ENCODE results near the gene LDB1. TPM values are rescaled to one million over a fixed set of nuclear protein-coding genes. Genes with fewer than 3 reads are reported as not detected.

The LDB1 gene
- total and polyA plus RNA-seq, 2 of the 13 experiments (the other 11 are each of a cell fraction or from before 2014, with no cell fraction given), result 17.2 to 45.5 TPM

- BruUV-seq (replicated peaks), result TSS peak; percentile 60
- H3K9me3 ChIP-seq (ENCODE audit: low read length), result no peaks in the 10 kb centered on the region
- H3K4me2 ChIP-seq (ENCODE audit: low read depth, low read length), result peak overlapping the region; percentile 88
- peaks cover 25 to 35% of the 10 kb centered on the region in 2 experiments for H3K36me3 ChIP-seq (replicated peaks in 1 of 2; ENCODE audit: control insufficient read depth in 1 of 2, insufficient read depth in 2 of 2, low read length in 2 of 2)
- in situ Hi-C loops (cut with HindIII; ENCODE audit: extremely low pct_ligation_motif_present, low pct_unique_long_range_greater_than_20kb), result no loop called here
- peaks cover 9% of the 10 kb centered on the region for H4K20me1 ChIP-seq (ENCODE audit: insufficient read depth, low read length)
- H3K9ac ChIP-seq (ENCODE audit: insufficient read depth, low read depth, low read length), result peak overlapping the region; percentile 81; the same call in 1 of the 2 replicates
- FAIRE-seq, result no peak
- no peak overlapping the region for H2AFZ ChIP-seq (ENCODE audit: low read length)
- no peak overlapping the region for H3K27ac ChIP-seq (ENCODE audit: extremely low read length, insufficient read depth, low read length)
- intact Hi-C loops (cut with micrococcal nuclease; ENCODE audit: unreplicated experiment), result no loop called here
- H3K4me1 ChIP-seq (ENCODE audit: insufficient read depth, low read length), result peaks cover 52% of the 10 kb centered on the region
- no peak for ATAC-seq
- no peaks in the 10 kb centered on the region for H3K27me3 ChIP-seq (ENCODE audit: control insufficient read depth in 1 of 2, insufficient read depth in 2 of 2, low read length in 2 of 2)
- H3K4me3 ChIP-seq (replicated peaks in 1 of 3; ENCODE audit: insufficient read depth in 1 of 3, low read depth in 2 of 3, low read length in 3 of 3), result peak overlapping the region; percentile 86 to 96 (median 94)
- WGBS (ENCODE audit: low lambda C conversion rate), result 64% methylated on average over 2 of the region's 7 CpGs
- H3K79me2 ChIP-seq (ENCODE audit: insufficient read depth, low read length), result peaks cover 20% of the 10 kb centered on the region
- ChIA-PET CTCF (ENCODE audit: low intra/inter-chr PET ratio, low total read pairs) (no interaction called here), POLR2A (interaction anchor here (1.2 to 3.2 kb wide), 4 partner anchors 9 to 55 kb away, joined by 4 to 28 read pairs (median 14); no protein-coding TSS in a partner anchor)
- DNase-seq (ENCODE audit: low spot score), result no peak
- TF ChIP-seq THAP8 (CRISPR knock-in tag; IDR thresholded peaks at IDR 0.05; ENCODE audit: borderline replicate concordance) (no peak), NFYB (CRISPR knock-in tag; IDR thresholded peaks at IDR 0.05) (no peak), PHF20 (CRISPR knock-in tag; IDR thresholded peaks at IDR 0.05) (no peak), RFX5 (IDR thresholded peaks at IDR 0.05; ENCODE audit: low read depth, low read length) (no peak), FOXC1 (CRISPR knock-in tag; IDR thresholded peaks at IDR 0.05; ENCODE audit: borderline replicate concordance) (no peak), KDM4B (CRISPR knock-in tag; IDR thresholded peaks at IDR 0.05) (no peak), PLRG1 (conservative IDR thresholded peaks at IDR 0.05) (no peak), ZMYM3 (CRISPR knock-in tag; IDR thresholded peaks at IDR 0.05) (peak; percentile 77), NFIB (CRISPR knock-in tag; IDR thresholded peaks at IDR 0.05; ENCODE audit: borderline replicate concordance) (no peak)
- TF ChIP-seq, protein P1, sequence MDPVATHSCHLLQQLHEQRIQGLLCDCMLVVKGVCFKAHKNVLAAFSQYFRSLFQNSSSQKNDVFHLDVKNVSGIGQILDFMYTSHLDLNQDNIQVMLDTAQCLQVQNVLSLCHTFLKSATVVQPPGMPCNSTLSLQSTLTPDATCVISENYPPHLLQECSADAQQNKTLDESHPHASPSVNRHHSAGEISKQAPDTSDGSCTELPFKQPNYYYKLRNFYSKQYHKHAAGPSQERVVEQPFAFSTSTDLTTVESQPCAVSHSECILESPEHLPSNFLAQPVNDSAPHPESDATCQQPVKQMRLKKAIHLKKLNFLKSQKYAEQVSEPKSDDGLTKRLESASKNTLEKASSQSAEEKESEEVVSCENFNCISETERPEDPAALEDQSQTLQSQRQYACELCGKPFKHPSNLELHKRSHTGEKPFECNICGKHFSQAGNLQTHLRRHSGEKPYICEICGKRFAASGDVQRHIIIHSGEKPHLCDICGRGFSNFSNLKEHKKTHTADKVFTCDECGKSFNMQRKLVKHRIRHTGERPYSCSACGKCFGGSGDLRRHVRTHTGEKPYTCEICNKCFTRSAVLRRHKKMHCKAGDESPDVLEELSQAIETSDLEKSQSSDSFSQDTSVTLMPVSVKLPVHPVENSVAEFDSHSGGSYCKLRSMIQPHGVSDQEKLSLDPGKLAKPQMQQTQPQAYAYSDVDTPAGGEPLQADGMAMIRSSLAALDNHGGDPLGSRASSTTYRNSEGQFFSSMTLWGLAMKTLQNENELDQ (CRISPR knock-in tag; IDR thresholded peaks at IDR 0.05; ENCODE audit: borderline replicate concordance), result no peak
- TF ChIP-seq, protein P2, sequence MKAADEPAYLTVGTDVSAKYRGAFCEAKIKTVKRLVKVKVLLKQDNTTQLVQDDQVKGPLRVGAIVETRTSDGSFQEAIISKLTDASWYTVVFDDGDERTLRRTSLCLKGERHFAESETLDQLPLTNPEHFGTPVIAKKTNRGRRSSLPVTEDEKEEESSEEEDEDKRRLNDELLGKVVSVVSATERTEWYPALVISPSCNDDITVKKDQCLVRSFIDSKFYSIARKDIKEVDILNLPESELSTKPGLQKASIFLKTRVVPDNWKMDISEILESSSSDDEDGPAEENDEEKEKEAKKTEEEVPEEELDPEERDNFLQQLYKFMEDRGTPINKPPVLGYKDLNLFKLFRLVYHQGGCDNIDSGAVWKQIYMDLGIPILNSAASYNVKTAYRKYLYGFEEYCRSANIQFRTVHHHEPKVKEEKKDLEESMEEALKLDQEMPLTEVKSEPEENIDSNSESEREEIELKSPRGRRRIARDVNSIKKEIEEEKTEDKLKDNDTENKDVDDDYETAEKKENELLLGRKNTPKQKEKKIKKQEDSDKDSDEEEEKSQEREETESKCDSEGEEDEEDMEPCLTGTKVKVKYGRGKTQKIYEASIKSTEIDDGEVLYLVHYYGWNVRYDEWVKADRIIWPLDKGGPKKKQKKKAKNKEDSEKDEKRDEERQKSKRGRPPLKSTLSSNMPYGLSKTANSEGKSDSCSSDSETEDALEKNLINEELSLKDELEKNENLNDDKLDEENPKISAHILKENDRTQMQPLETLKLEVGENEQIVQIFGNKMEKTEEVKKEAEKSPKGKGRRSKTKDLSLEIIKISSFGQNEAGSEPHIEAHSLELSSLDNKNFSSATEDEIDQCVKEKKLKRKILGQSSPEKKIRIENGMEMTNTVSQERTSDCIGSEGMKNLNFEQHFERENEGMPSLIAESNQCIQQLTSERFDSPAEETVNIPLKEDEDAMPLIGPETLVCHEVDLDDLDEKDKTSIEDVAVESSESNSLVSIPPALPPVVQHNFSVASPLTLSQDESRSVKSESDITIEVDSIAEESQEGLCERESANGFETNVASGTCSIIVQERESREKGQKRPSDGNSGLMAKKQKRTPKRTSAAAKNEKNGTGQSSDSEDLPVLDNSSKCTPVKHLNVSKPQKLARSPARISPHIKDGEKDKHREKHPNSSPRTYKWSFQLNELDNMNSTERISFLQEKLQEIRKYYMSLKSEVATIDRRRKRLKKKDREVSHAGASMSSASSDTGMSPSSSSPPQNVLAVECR (CRISPR knock-in tag; IDR thresholded peaks at IDR 0.05; ENCODE audit: borderline replicate concordance), result no peak
- TF ChIP-seq, protein P3, sequence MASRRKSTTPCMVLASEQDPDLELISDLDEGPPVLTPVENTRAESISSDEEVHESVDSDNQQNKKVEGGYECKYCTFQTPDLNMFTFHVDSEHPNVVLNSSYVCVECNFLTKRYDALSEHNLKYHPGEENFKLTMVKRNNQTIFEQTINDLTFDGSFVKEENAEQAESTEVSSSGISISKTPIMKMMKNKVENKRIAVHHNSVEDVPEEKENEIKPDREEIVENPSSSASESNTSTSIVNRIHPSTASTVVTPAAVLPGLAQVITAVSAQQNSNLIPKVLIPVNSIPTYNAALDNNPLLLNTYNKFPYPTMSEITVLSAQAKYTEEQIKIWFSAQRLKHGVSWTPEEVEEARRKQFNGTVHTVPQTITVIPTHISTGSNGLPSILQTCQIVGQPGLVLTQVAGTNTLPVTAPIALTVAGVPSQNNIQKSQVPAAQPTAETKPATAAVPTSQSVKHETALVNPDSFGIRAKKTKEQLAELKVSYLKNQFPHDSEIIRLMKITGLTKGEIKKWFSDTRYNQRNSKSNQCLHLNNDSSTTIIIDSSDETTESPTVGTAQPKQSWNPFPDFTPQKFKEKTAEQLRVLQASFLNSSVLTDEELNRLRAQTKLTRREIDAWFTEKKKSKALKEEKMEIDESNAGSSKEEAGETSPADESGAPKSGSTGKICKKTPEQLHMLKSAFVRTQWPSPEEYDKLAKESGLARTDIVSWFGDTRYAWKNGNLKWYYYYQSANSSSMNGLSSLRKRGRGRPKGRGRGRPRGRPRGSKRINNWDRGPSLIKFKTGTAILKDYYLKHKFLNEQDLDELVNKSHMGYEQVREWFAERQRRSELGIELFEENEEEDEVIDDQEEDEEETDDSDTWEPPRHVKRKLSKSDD (CRISPR knock-in tag; IDR thresholded peaks at IDR 0.05; ENCODE audit: low read depth), result no peak
Measured at GRCh38 chr10:102113261-102113955, 6.8 kb downstream of the LDB1 start.
